K562 (cell line): ENCODE data around the gene RNF43. TPM values are rescaled to one million over a fixed set of nuclear protein-coding genes. Genes with fewer than 3 reads are reported as not detected.

Source experiments
- ELF1 ChIP-seq: fragments of 200-800 bp; sonication (Bioruptor generic); IDR thresholded peaks from 2 replicates; pipeline ENCODE4 v1.6.1; 2016; ENCODE audit warnings: missing genetic modification characterization, missing compliant biosample characterization
- EP300 ChIP-seq: IDR thresholded peaks from 2 replicates; pipeline ENCODE4 v1.6.1; 2012; ENCODE audit warnings: low read length, improper control_type of control experiment
- ETS2 ChIP-seq: IDR thresholded peaks from 2 replicates; pipeline ENCODE4 v1.6.1; 2016; ENCODE audit warnings: borderline replicate concordance, missing genetic modification characterization, mild to moderate bottlenecking, moderate library complexity, missing compliant biosample characterization; ENCODE audit not compliant: poor library complexity, severe bottlenecking
- GATAD2B ChIP-seq: fragments of 450-650 bp; IDR thresholded peaks from 2 replicates; pipeline ENCODE4 v1.6.1; 2017; ENCODE audit warnings: mild to moderate bottlenecking, borderline replicate concordance
- HMBOX1 ChIP-seq: sonication (generic); IDR thresholded peaks from 2 replicates; pipeline ENCODE4 v1.6.1; 2016
- MTF1 ChIP-seq: fragments of 250-450 bp; sonication (Bioruptor Pico); IDR thresholded peaks from 2 replicates; pipeline ENCODE4 v1.9.0; 2021; ENCODE audit warnings: moderate library complexity, mild to moderate bottlenecking, inconsistent platforms, borderline replicate concordance
- MYBL2 ChIP-seq, 2 experiments: fragments of 450-650 bp in 1 of 2; sonication (generic) in 1 of 2; formaldehyde crosslinking in 1 of 2; IDR thresholded peaks; 2 replicates each; pipeline versions ENCODE4 v1.6.1 to v1.8.1; 2017 to 2022; ENCODE audit warnings: borderline replicate concordance in 1 of 2, inconsistent platforms in 1 of 2, low read depth in 1 of 2, mild to moderate bottlenecking in 1 of 2, missing genetic modification reagents in 1 of 2, moderate library complexity in 1 of 2
- NR0B1 ChIP-seq: fragments of 450-650 bp; IDR thresholded peaks from one replicate; pipeline ENCODE4 v1.6.1; 2018; ENCODE audit warnings: mild to moderate bottlenecking, moderate library complexity; ENCODE audit not compliant: partially characterized antibody
- TAF9B ChIP-seq: fragments of 450-650 bp; IDR thresholded peaks from 2 replicates; pipeline ENCODE4 v1.6.1; 2018; ENCODE audit warnings: mild to moderate bottlenecking; ENCODE audit not compliant: partially characterized antibody
- ZNF354B ChIP-seq: fragments of 250-450 bp; sonication (Bioruptor Pico); IDR thresholded peaks from 2 replicates; pipeline ENCODE4 v1.4.0; 2020
- polyA plus RNA-seq, 8 experiments: library from polyadenylated mRNA; depleted of rRNA in 4 of 8; stranded (reverse) in 5 of 8; unstranded in 3 of 8; fragments of >200 nt; fragmentation: Nextera tagmentation in 2 of 8; fragmentation: Illumina TruSeq in 1 of 8; extraction: Ambion mirVana in 2 of 8; extraction: Trizol in 1 of 8; gene quantifications; 2 replicates each; pipeline versions ENCODE4 v1.2.1 to v1.2.3, GENCODE V29; 2011 to 2014; ENCODE audit warnings: inconsistent platforms in 1 of 8, missing spikeins in 1 of 8
- total RNA-seq, 7 experiments: library from RNA; depleted of rRNA in 6 of 7; stranded (reverse); fragments of >200 nt in 6 of 7; fragmentation: Illumina TruSeq in 2 of 7; extraction: Trizol in 2 of 7; gene quantifications; 2 replicates each; pipeline versions ENCODE4 v1.2.1 to v1.2.3, GENCODE V29; 2011 to 2021; ENCODE audit warnings: low replicate concordance in 1 of 7

Gene RNF43
- total and polyA plus RNA-seq, 9 of the 15 experiments (the other 6 are each of a cell fraction or from before 2014, with no cell fraction given), result 0.29 to 2.7 (median 1.4) TPM

- TF ChIP-seq GATAD2B (no peak), MYBL2 (IDR thresholded peaks at IDR 0.05; ENCODE audit: low read depth) (no peak), MYBL2 (CRISPR knock-in tag; IDR thresholded peaks at IDR 0.05; ENCODE audit: borderline replicate concordance) (no peak), NR0B1 (no peak), ELF1 (peak; percentile 51), HMBOX1 (peak; percentile 81), ZNF354B (no peak), TAF9B (no peak), EP300 (0 out of 2 replicates have a peak, but pooled peaks have one; percentile 34), ETS2 (tag) (no peak), MTF1 (CRISPR knock-in tag) (no peak)
Measured at GRCh38 chr17:58412961-58413586, 4.3 kb downstream of the RNF43 start (continued).
